Effector memory CD4-positive, alpha-beta T cell (primary cell): ENCODE measurements around the gene CUL2.

ENCODE experiments used
- DNase-seq, 3 donors: peaks; one replicate each; pipeline ENCODE4 v3.0.0-alpha.2; 2020
- H3K27ac ChIP-seq: 2 replicates; pipeline ENCODE4 v1.7.0; 2013; ENCODE audit warnings: mild to moderate bottlenecking, low read length, moderate library complexity; ENCODE audit not compliant: insufficient read depth, poor library complexity, severe bottlenecking
- H3K27me3 ChIP-seq: replicated peaks from 2 replicates; pipeline ENCODE4 v1.7.0; 2013; ENCODE audit warnings: mild to moderate bottlenecking, low read length; ENCODE audit not compliant: insufficient read depth, control insufficient read depth, poor library complexity, severe bottlenecking
- H3K36me3 ChIP-seq: 2 replicates; pipeline ENCODE4 v1.7.0; 2013; ENCODE audit warnings: mild to moderate bottlenecking, low read length, moderate library complexity; ENCODE audit not compliant: control insufficient read depth, insufficient read depth
- H3K4me1 ChIP-seq: 2 replicates; pipeline ENCODE4 v1.7.0; 2013; ENCODE audit warnings: low read length, mild to moderate bottlenecking; ENCODE audit not compliant: control insufficient read depth, insufficient read depth, poor library complexity, severe bottlenecking
- H3K4me3 ChIP-seq: 2 replicates; pipeline ENCODE4 v1.7.0; 2013; ENCODE audit warnings: low read length, low read depth, mild to moderate bottlenecking; ENCODE audit not compliant: insufficient read depth, poor library complexity, severe bottlenecking
- H3K9me3 ChIP-seq: 2 replicates; pipeline ENCODE4 v1.7.0; 2013; ENCODE audit warnings: mild to moderate bottlenecking, low read length, moderate library complexity; ENCODE audit not compliant: control insufficient read depth

CUL2 gene

GRCh38 chr10:35006836-35007235, 83.3 kb downstream of the CUL2 start:
- H3K36me3 ChIP-seq = peaks cover 12% of the 10 kb centered on the region
- no peak overlapping the region for H3K4me3 ChIP-seq
- H3K27me3 ChIP-seq = no peaks in the 10 kb centered on the region
- H3K4me1 ChIP-seq = no peaks in the 10 kb centered on the region
- no peak for DNase-seq
- no peaks in the 10 kb centered on the region for H3K9me3 ChIP-seq
- H3K27ac ChIP-seq = no peak overlapping the region

GRCh38 chr10:35005868-35006267, 84.3 kb downstream of the CUL2 start:
- Histone ChIP-seq H3K36me3 (peaks cover 12% of the 10 kb centered on the region), H3K27ac (no peak overlapping the region), H3K27me3 (no peaks in the 10 kb centered on the region), H3K9me3 (no peaks in the 10 kb centered on the region), H3K4me1 (no peaks in the 10 kb centered on the region), H3K4me3 (no peak overlapping the region)
- DNase-seq = no peak

- no peak overlapping the region for H3K4me3 ChIP-seq
- no peaks in the 10 kb centered on the region for H3K9me3 ChIP-seq
- no peaks in the 10 kb centered on the region for H3K4me1 ChIP-seq
- no peak overlapping the region for H3K27ac ChIP-seq
- H3K36me3 ChIP-seq = peaks cover 9% of the 10 kb centered on the region
- no peaks in the 10 kb centered on the region for H3K27me3 ChIP-seq
- DNase-seq = no peak
Measured at GRCh38 chr10:35004651-35005050, 85.5 kb downstream of the CUL2 start.

GRCh38 chr10:35003906-35004305, 86.2 kb downstream of the CUL2 start:
- no peak for DNase-seq
- Histone ChIP-seq H3K27ac (no peak overlapping the region), H3K4me3 (no peak overlapping the region)

GRCh38 chr10:35000936-35001335, 89.2 kb downstream of the CUL2 start:
- Histone ChIP-seq H3K27me3 (no peaks in the 10 kb centered on the region), H3K9me3 (no peaks in the 10 kb centered on the region), H3K4me3 (no peak overlapping the region), H3K27ac (no peak overlapping the region), H3K36me3 (no peaks in the 10 kb centered on the region), H3K4me1 (no peaks in the 10 kb centered on the region)
- no peak for DNase-seq

More at GRCh38 chr10:35003906-35004305, 86.2 kb downstream of the CUL2 start:
- peaks cover 3% of the 10 kb centered on the region for H3K36me3 ChIP-seq
- no peaks in the 10 kb centered on the region for H3K9me3 ChIP-seq
- H3K4me1 ChIP-seq = no peaks in the 10 kb centered on the region
- H3K27me3 ChIP-seq = no peaks in the 10 kb centered on the region

GRCh38 chr10:34999532-34999931, 90.6 kb downstream of the CUL2 start:
- Histone ChIP-seq H3K4me3 (no peak overlapping the region), H3K36me3 (no peaks in the 10 kb centered on the region), H3K27me3 (no peaks in the 10 kb centered on the region), H3K9me3 (no peaks in the 10 kb centered on the region), H3K27ac (no peak overlapping the region), H3K4me1 (peaks cover 4% of the 10 kb centered on the region)
- DNase-seq = no peak

- H3K27ac ChIP-seq = no peak overlapping the region
- H3K4me1 ChIP-seq = peaks cover 5% of the 10 kb centered on the region
- H3K9me3 ChIP-seq = no peaks in the 10 kb centered on the region
- no peak for DNase-seq
- no peaks in the 10 kb centered on the region for H3K27me3 ChIP-seq
- no peaks in the 10 kb centered on the region for H3K36me3 ChIP-seq
- no peak overlapping the region for H3K4me3 ChIP-seq
Measured at GRCh38 chr10:34998940-34999339, 91.2 kb downstream of the CUL2 start.

- Histone ChIP-seq H3K27ac (no peak overlapping the region), H3K27me3 (no peaks in the 10 kb centered on the region), H3K36me3 (no peaks in the 10 kb centered on the region), H3K4me1 (peaks cover 5% of the 10 kb centered on the region), H3K4me3 (no peak overlapping the region), H3K9me3 (no peaks in the 10 kb centered on the region)
- DNase-seq = no peak
Measured at GRCh38 chr10:34996843-34997242, 93.3 kb downstream of the CUL2 start.

GRCh38 chr10:34995925-34996324, 94.2 kb downstream of the CUL2 start:
- no peak overlapping the region for H3K4me3 ChIP-seq
- no peaks in the 10 kb centered on the region for H3K27me3 ChIP-seq
- H3K4me1 ChIP-seq = peaks cover 5% of the 10 kb centered on the region
- H3K9me3 ChIP-seq = no peaks in the 10 kb centered on the region
- H3K27ac ChIP-seq = no peak overlapping the region
- no peaks in the 10 kb centered on the region for H3K36me3 ChIP-seq
- DNase-seq = no peak

- H3K9me3 ChIP-seq = no peaks in the 10 kb centered on the region
- H3K36me3 ChIP-seq = no peaks in the 10 kb centered on the region
- H3K4me3 ChIP-seq = no peak overlapping the region
- H3K4me1 ChIP-seq = peaks cover 5% of the 10 kb centered on the region
- peak; percentile 1 to 20 (median 11) for DNase-seq
- no peak overlapping the region for H3K27ac ChIP-seq
- H3K27me3 ChIP-seq = no peaks in the 10 kb centered on the region
Measured at GRCh38 chr10:34994565-34995142, 95.5 kb downstream of the CUL2 start.
